LNCAP (cell line): ENCODE data around the gene SPSB3.

ENCODE experiments used
- CTCF ChIP-seq: fragments of 450-650 bp; IDR thresholded peaks from 2 replicates; pipeline ENCODE4 v1.5.1; 2017; ENCODE audit warnings: mild to moderate bottlenecking

Gene SPSB3

GRCh38 chr16:1794221-1794871 is 12.0 kb upstream of the SPSB3 start:
- no peak for TF ChIP-seq CTCF

GRCh38 chr16:1793578-1794220 is 11.3 kb upstream of the SPSB3 start, which contains the start of gene IGFALS:
IGFALS (minus strand) TSS chr16:1793705; CDS start chr16:1793652, 53 bp downstream.
- TF ChIP-seq CTCF = no peak

GRCh38 chr16:1792836-1793577 is 10.6 kb upstream of the SPSB3 start:
- TF ChIP-seq CTCF = no peak

GRCh38 chr16:1791943-1792812 is 9.8 kb upstream of the SPSB3 start:
- no peak for TF ChIP-seq CTCF

GRCh38 chr16:1791256-1791942 is 9.0 kb upstream of the SPSB3 start:
- no peak for TF ChIP-seq CTCF

- TF ChIP-seq CTCF = no peak
Observed at GRCh38 chr16:1790611-1791255, 8.4 kb upstream of the SPSB3 start.
